ENCODE results near the gene LRRIQ3.

GRCh38 chr1:74107394-74107793 is 90.6 kb downstream of the LRRIQ3 start:
- no peak for TF ChIP-seq CTCF (conservative IDR thresholded peaks at IDR 0.05; ENCODE audit: low read length)
- TF ChIP-seq EZH2phosphoT487 (IDR thresholded peaks at IDR 0.05; ENCODE audit: borderline replicate concordance, low read depth, low read length), result no peak

All from OCI-LY7 (cell line).